GM21381 (cell line): ENCODE measurements around the gene PSMB4.
"Not testable (repeated sequence)": the region's sequence is repeated elsewhere in the genome, so short reads cannot be mapped to it uniquely, and the experiment has no call there.

Experiments
- ATAC-seq: cut with Tn5 transposase; IDR thresholded peaks from one replicate; pipeline ENCODE4 v1.9.1; 2021; ENCODE audit warnings: mild to moderate bottlenecking, moderate library complexity; ENCODE audit not compliant: unreplicated experiment

PSMB4 gene

DNA sequence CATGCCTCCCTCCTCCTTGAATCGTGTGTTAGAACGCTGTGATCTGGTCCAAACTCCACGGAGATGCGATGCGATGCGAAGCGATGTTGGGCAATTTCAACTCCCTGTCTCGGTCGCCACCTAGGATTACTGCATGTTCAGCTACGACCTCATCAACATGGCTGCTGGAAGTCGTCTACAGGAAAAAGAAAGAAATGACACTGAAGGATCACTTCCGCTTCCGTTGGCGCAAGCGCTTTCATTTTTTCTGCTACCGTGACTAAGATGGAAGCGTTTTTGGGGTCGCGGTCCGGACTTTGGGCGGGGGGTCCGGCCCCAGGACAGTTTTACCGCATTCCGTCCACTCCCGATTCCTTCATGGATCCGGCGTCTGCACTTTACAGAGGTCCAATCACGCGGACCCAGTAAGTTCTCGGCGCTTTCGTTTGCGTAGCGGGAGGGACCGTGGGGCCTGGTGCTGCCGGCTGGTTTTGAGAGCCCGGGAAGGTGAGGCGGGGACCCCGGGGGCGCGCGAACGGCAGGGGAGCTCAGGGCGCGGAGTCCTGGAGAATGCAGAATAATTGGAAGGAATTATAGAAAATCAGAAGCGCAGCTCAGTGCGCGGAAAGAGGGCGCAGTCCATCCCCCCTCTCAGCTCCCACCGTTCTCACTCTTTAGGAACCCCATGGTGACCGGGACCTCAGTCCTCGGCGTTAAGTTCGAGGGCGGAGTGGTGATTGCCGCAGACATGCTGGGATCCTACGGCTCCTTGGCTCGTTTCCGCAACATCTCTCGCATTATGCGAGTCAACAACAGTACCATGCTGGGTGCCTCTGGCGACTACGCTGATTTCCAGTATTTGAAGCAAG, at the start of gene PSMB4:
Gene PSMB4 (plus strand): TSS at position 250 of the 848 bp plus-strand sequence. CDS start 15 bp downstream, at position 265.
- ATAC-seq = peak; percentile 83

DNA sequence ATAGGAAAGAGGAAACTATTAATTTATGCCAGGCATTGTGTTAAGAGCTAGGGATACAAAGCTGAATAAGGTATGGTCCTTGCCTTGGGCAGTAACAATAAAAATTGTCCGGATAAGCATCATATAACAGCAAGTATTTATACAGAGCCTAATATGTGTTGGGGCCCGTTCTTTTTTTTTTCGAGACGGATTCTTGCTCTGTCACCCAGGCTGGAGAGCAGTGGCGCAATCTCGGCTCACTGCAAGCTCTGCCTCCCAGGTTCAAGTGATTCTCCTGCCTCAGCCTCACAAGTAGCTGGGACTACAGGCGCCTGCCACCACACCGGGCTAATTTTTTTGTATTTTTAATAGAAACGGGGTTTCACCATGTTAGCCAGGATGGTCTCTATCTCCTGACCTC, 49.0 kb upstream of the PSMB4 start:
- ATAC-seq = not testable (repeated sequence)

DNA sequence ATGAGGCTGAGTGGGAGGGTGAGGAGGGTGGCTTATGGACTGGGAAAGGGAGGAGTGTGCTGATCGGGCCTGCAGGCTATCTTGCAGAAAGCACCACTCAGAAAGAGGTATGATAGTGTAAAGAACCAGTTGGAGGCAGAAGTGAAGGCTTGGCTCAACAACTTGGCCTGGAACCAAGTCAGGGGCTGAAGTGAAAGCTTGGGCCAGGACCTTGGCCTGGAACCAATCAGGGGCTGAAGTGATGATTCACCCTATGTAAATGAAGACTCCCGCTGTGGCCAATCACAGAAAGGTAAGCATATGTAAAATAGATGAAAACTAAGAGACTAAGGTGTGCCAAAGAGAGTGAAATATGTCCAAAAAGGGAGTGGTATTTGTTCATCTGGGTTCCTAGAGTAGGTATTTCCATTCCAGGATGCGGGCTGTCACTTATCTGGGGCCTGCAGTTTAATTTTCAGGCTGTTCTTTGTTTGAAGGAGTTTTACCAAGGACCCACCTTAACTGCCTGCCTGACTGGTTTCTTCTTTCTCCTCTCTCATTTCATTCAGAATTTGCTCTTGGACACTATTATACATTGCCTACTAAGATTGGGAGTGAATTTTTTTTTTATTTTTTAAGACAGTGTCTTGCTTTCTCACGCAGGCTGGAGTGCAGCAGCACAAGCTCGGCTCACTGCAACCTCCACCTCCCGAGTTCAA, 47.2 kb upstream of the PSMB4 start:
- ATAC-seq = no peak

DNA sequence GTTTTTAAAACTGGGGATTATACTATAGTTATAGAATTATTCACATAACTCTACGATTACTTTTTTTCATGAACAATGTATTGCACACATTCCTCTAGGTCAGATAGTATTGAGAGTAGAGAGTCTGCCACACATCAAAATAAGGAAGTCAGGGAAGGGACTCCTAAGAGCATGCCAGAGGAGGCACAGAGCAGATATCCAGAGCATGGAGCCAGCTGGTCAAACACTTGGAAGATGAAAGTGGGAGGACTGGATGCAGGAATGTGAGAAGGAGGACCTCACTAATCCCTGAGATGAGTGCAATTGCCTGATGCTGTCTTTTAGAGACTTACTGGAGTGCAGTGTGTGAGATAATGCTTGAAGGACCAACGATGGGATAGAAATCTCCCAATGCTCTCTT, 42.7 kb upstream of the PSMB4 start:
- no peak for ATAC-seq

DNA sequence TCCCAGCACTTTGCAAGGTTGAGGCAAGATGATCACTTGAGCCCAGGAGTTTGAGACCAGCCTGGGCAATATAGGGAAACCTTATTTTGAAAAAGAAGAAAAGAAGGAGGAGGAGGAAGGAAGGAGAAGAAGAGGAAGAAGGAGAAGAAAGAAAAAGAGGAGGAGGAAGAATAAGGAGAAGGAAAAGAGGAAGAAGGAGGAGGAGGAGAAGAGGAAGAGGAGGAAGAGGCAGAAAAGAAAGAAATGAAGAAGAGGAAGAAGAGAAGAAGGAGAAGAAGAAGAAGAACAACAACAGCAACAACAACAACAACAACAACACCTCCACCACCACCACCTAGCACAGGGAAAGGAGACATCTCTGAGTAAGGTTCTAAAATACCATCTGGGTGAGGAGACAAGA, 37.5 kb upstream of the PSMB4 start:
- no peak for ATAC-seq

DNA sequence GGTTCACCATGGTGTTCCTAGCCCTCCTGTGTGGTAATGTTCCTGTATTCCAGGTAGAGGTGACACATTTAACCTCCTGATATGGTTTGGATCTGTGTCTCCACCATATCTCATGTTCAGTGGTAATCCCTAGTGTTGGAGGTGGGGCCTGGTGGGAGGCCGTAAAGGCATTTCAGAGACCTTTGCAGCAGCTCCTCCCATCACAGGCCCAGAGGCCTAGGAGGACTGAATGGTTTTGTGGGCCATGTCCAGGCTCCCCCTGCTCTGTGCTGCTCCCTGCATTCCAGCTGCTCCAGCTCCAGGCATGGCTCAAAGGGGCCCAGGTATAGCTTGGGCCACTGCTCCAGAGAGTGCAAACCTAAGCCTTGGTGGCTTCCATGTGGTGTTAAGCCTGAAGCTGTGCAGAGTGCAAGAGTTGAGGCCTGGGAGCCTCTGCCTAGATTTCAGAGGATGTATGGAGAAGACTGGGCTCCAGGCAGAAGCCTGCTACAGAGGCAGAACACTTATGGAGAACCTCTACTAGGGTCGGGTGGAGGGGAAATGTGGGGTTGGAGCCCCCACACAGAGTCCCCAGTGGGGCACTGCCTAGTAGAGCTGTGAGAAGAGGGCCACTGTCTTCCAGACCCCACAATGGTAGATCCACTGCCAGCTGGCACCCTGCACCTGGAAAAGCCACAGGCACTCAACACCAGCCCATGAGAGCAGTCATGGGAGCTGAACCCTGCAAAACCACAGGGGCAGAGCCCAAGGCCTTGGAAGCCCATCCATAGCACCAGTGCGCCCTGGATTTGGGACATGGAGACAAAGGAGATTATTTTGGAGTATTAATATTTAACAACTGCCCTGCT, 36.8 kb upstream of the PSMB4 start:
- no peak for ATAC-seq

DNA sequence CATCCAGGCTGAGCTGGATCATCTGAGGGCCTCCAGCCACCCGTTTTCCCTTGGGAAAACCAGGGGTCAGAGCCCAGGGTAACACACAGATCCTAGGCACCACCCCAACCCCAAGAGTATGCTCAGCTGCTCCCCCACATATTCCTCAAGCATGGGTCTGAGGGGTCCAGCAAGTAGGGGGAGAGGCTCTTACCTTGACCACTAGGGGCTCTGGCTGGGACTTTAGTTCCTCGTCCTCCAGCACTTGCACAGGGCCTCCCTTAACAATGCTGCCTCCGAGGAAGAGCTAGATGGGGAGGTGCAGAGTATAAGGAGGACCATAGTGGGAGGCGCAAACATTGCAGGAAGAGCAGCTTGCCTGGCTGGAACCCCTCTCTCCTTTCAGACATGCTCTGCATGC, 34.4 kb upstream of the PSMB4 start:
- ATAC-seq = no peak

DNA sequence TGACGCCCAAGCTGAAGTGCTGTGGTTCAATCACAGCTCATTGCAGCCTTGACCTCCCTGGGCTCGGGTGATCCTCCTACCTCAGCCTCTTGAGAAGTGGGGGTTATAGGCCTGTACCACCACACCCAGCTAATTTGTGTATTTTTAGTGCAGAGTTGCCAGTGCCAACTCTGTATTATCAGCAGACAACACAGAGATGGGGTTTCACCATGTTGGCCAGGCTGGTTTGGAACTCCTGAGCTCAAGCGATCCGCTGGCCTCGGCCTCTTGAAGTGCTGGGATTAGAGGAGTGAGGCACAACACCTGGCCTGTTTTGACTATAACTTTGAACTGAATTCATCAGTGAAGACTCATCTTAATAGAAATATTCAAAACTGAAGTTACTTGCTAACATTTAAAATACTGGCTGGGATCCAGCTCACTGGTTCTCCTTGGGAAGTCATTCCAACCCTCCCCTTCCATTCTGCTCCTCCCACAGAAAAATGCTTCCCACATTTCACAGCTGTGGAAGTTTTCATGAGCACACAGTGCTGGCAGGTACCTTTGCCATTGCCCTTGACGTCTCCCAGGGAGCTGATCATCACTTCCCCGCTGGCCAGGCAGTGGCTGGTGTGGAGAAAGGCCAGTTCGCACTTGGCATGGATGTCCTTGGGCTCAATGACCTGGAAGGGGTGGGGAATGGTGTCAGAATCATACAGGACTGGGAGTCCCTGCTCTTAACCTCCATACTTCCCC, 31.5 kb upstream of the PSMB4 start:
- ATAC-seq = no peak

DNA sequence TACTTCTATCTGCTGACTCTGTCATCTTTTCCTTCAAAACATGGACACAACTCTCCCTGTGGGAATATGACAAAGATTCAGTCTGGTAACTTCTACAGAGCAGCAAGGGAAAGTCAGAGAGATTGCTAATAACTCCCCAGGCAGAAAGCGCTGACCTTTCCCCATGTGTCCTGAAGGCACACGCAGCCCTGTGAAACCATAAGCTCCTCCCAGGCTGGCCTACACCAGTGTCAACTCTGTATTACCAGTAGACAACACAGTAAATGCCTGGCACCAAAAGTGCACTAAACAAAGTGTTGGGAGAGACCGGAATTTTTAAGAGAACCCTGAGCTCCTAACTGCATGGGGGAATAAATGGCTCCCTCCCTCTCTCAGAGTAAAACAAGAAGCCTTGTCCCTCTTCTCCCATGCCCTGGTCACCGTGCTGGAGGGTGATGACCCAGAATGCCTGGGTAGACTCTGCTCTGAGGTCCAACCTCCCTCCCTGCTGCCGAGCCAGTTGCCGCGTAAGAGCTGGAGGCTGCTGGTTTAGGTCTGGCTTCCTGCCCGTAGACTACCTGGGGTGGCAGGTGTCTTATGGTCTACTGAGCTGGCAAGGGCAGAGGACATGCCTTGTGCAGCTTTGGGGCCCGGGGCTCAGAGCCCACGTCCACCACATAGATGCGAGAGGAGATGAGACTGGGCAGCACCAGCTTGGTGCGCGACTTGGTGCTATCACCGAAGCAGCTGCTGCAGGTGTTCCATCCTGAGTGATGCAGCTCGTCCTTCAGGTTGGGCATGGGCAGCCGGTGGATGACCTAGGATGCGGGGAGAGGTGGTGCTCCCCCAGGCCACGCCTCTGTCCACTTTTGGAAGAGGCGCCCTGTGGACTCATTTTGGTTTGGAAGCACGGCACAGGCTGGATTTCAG, 30.7 kb upstream of the PSMB4 start:
- no peak for ATAC-seq

DNA sequence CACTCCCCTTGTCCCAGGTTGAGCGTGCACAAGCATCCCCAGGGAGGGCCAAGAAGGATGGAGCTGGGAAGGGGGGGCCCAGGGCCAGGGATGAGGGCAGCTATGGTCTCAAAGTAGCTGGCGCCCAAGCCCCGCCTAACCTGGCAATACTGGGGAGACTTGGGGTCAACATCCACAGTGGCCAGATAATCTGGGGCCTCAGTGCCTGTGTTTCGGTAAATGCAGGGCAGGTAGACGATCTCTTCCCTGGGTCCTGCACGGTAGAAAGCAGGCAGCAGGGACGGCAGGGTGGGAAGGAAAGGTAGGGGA, 30.1 kb upstream of the PSMB4 start:
- ATAC-seq = no peak

DNA sequence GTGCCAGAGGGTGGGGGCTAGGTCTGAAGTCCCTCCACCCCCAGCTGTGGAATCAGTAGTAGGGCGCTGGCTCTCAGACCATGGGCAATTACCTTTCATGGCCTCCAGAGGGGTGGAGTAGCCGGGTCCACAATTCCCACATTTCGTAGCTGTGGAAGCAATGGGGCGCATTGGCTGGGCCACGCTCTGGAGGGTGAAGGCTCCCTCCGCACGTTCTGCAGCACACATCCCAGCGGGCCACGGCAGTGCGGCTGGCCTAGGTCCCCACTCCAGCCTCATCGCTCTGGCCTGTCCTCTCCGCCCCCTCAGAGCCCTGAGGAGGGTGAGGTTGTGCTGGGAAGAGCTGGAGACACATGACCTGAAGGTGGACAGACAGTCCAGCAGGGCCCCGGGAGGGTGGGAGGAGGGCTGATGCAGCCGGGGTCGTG, 29.7 kb upstream of the PSMB4 start:
- ATAC-seq = no peak

DNA sequence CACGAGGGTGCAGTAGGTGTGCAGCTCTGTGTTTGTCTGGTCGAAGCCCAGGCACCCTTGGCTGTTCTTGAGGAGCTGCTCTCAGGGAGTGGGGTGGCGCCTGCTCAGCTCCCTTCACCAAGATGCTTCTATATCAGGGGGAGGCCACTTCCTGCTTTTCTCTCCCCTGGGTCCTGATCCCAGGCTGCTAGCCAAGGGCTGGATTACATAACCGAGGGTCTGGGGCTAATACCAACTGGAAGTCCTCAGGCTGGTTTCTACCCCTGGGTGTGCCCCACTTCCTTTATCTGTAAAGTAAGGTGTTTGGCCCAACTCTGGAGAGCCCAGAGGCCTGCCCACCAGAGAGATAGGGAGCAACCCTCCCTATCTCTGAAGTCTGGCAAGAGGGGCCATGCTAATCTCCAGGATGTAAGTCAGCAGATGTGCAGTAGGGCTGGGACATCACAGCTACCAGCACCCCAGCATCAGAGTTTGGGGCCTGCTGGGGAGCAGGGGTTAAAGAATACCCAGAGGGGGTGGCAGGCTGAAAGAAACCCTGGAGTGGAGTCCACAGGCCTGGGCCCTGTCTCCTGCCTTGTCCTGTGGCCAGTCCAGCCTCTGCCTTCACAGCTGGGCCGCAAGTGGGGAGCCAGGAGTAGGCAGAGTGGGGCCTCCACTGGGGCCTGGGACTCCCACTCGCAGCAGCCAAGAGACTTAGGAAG, 29.0 kb upstream of the PSMB4 start:
- ATAC-seq = no peak

DNA sequence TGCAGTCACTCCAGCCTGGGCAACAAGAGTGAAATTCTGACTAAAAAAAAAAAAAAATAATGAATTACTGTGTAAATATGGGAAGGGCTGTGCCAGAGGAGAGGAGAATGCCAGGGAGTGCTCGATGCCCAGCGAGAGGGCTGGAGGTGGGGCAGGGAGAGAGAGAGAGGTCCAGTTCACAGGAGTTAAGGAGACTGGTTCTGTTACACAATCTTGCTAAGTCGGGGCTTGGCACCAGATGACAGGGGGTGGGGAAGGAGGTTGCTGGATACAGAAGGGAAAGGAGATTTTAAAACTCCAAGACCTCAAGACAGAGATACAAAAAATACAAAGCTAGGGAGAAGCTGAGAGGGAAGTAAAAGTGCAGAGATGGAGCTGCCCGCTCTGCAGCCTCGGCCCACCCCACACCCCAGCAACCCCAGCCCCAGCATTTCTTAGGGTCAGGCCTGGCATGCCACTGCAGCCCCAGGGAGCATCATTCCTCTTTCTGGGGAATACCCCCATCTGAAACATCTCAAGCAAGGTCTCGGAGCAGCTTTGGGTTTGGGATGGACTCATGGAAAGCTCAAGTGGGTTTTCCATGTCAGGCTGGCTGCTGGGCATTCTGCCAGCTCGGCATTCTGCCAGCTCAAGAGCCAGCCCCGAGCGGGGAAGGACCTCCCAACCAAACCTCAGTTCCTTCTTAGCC, 27.9 kb upstream of the PSMB4 start:
- no peak for ATAC-seq

DNA sequence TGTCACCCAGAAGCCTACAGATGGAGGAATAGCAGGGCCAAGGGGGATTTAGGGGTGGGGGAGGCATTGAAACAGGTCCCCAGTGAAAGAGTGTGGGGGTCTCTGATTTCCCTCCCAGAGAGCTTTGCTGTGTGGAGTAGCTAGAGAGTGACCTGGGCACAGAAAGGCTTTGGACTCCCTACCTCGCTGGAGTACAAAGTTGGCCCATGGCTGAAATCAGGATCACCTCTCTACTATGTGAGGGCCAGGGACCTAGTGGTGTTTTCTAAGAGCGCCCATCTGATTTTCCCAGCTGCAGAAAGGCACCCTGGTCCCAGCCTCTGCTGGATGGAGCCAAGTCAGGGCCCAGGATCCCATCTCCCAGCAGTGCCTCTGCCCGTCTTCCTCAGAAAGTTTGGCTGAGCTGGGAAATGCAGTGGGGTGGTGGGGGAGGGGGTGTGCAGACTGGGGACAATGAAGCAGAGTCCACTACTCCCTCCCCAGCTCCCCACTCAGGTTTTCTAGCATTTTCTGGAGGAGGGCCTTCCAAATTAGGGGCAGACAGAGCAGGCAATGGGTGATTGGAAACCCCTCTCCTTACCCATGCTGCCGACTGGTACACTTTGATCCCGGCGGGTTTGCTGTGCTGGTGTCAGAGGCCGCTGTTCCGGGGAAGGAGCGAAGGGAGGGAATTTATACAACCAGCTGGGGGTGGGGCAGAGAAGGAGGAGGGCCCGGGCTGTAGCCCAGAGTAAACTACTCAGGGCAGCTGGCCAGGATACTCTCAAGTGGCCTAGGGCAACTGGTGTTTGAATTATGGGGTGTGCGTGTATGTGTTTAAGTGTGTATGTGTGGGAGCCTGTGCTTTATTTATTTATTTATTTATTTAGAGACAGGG, 27.1 kb upstream of the PSMB4 start, which contains the start of gene SELENBP1:
Gene SELENBP1 (minus strand): TSS at position 648 of the 877 bp plus-strand sequence. CDS start 64 bp downstream, at position 584.
- no peak for ATAC-seq

DNA sequence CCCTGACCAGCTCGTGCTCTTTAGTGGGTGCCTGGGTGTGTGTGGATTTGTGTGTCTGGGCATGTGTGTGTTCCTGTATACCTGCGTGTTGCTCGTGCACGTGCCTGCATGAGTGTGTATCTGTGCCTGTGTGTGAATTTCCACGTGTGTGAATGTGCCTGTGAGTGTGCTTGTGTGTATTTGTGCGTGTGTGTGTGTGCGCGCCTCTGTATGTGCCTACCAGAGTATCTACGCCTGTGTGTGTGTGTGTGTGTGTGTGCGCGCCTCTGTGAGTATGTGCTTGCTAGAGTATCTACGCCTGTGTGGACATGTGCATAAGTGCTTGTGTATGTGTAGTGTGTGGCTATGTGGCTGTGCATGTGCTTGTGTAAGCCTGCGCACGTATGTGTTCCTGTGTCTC, 26.2 kb upstream of the PSMB4 start:
- ATAC-seq = no peak

DNA sequence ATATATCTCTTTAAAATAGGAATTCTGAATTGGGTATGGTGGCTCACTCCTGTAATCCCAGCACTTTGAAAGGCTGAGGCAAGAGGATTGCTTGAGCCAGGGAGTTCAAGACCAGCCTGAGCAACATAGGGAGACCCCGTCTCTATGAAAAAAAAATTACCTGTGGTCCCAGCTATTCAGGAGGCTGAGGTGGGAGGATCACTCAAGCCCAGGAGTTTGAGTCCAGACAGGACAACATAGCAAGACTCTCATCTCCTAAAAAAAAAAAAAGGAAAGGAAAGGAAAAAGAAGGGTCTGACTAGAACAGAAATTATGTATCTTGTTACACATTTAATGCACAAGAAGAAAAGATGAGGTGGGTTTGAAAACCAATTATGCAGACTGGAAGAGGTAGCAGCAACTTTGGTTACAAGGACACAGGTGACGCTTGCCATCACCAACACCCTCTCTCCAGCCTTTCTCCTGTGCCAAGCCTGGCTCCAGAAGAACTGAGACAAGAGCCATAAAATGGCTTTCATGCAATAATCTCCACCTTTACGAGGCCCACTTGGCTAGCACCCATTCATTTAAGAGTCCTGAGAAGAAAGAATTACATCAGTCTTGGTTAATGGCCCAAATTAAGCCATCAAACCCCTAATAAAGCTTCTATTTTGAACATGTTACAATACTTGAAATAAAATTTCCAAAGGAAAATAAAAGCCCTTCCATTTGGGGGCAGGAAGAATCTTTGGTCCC, 22.1 kb upstream of the PSMB4 start:
- no peak for ATAC-seq

DNA sequence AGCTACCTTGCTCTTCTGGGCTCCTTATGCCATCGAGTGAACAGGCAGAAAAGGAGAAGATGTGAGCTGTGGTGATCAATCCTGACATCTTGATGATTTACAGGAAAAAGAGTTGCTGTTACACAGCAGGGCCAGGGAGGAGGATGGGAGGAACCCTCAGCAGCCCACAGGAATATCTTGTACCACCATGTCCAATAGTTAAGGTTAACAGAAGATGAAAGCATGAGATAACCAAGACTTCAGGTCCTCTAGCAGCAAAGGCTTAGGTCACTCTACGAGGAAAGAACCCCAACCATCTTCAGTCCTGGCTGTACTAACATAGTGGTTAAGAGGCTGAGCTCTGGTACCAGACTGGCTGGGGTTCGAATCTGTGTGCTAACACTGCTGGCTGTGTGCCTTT, 14.8 kb upstream of the PSMB4 start:
- no peak for ATAC-seq
